Measurements from ENCODE around the gene NGF.

Gene NGF

DNA sequence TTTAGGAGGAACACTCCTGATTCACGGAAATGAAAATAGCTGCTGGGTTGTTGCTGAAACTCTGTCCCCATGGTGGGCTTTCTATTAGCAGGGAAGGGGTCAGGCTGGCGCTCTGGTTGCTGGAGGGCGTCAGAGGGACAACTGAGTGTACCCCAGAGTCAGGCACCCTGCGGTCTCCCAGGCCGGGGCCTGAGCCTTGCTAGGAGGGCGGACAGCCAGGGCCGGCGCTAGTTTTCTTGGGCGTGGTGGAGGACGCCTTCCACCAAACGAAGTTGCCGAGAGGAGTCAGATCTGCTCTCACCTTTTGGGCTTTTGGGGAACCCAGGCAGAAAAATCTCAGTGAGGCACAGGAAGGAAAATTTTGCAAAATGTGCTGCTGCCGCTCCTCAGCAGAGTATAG, 54.8 kb downstream of the NGF start:
- DNase-seq (ENCODE audit: low read depth in 2 of 2) = no peak

GRCh38 chr1:115282807-115283208, 55.2 kb downstream of the NGF start:
- no peak for DNase-seq (ENCODE audit: low read depth in 2 of 2)

GRCh38 chr1:115281143-115281542, 56.9 kb downstream of the NGF start:
- no peak for DNase-seq (ENCODE audit: low read depth in 2 of 2)

GRCh38 chr1:115280064-115280463, 58.0 kb downstream of the NGF start:
- no peak for DNase-seq (ENCODE audit: low read depth in 2 of 2)

DNA sequence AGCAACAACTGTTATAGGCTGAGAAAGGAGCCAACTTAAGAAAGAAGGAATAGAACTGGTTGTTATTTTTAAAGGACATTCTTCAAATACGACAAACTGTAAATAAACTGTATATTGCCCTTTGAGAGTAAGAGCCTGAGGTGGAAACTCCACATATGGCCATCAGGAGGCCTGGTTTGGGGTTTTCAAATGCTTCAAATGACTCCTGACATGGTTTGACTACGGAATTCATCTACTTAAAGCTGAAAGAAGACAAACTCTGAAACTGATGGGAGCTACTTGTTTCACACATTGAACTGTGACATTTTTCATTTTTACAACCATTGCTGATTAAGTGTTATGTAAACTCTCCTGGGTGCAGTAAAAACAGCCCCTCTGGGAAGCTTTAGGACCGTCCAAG, 59.8 kb downstream of the NGF start:
- DNase-seq (ENCODE audit: low read depth in 2 of 2) = no peak

- no peak for DNase-seq (ENCODE audit: low read depth in 2 of 2)
Measured at GRCh38 chr1:115277276-115277675, 60.8 kb downstream of the NGF start.

GRCh38 chr1:115275216-115275615, 62.8 kb downstream of the NGF start:
- DNase-seq (ENCODE audit: low read depth in 2 of 2) = no peak

GRCh38 chr1:115274467-115274866, 63.6 kb downstream of the NGF start:
- no peak for DNase-seq (ENCODE audit: low read depth in 2 of 2)

DNA sequence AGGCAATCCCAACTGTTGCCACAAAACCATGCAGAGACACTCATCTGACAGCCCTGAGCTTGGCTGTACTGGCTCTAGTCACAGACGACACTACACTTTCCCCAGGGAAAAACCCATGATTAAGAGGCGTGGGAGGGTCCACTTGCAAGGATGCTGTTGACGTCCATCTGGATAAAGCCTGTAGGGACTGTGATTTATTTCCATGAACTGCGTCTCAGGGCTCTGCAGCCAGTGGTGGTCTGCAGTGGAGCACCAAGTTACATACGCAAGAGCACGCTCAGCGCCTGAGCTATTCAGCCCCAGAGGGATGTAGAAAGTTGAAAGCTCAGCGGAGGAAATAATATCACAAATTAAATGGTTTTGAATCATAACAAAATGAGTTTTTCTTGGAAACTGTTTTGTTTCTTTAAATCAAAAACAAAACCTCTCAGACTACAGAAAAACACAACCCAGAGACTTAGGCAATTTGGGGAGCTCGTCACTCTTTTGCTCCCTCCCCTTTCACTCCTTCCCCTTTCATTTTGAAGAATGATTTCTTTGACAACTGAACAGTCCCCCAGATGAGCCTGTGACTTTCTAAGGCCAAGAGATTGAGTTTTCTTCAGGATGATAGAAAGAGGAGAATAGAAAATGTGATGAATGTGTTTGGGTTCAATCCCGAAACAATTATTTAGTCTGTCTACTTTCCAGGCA, 71.2 kb downstream of the NGF start:
- DNase-seq (ENCODE audit: low read depth in 2 of 2) = no peak

- DNase-seq (ENCODE audit: low read depth in 2 of 2) = no peak
Measured at GRCh38 chr1:115265099-115265498, 73.0 kb downstream of the NGF start.

GRCh38 chr1:115262886-115263285, 75.2 kb downstream of the NGF start:
- DNase-seq (ENCODE audit: low read depth in 2 of 2) = no peak

DNA sequence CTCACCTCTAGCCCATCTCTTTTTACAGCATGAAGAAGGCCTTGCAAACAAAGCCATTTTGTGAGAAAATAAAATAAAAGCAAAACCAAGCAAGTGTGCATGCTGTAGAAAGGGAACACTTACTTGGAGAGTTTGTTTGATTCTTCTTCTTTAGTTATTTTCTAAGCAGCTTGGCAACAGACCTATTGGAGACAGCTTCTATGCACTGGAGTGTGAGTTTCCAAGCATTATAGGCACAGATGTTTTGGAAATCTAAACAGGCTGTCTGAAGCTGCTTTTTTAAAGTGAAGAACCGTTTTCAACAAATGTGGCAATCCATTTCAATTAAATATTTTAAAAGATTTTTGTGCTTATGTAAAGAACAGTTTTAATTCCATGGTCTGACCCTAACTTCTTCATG, 76.6 kb downstream of the NGF start:
- no peak for DNase-seq (ENCODE audit: low read depth in 2 of 2)

- no peak for DNase-seq (ENCODE audit: low read depth in 2 of 2)
Measured at GRCh38 chr1:115258302-115258866, 79.7 kb downstream of the NGF start.

DNA sequence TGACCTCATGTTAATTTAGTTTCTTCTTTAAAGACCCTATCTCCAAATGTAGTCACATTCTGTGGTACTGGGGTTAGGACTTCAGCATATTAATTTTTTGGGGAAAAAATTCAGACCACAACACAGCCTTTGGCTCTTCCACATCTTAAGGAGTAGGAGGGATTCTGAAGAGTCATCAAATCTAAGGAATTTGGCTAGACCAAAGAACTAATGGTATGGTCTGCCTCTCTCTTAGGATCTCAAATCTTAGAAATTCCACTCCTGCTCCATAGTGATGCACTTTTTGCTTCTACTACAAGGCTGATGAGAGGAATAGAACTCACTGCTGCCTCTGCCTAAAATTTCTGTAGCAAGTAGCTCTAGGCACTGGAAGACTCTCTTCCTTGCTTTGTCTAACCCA, 80.5 kb downstream of the NGF start:
- DNase-seq (ENCODE audit: low read depth in 2 of 2) = no peak

GRCh38 chr1:115255154-115255553, 82.9 kb downstream of the NGF start:
- DNase-seq (ENCODE audit: low read depth in 2 of 2) = no peak

DNA sequence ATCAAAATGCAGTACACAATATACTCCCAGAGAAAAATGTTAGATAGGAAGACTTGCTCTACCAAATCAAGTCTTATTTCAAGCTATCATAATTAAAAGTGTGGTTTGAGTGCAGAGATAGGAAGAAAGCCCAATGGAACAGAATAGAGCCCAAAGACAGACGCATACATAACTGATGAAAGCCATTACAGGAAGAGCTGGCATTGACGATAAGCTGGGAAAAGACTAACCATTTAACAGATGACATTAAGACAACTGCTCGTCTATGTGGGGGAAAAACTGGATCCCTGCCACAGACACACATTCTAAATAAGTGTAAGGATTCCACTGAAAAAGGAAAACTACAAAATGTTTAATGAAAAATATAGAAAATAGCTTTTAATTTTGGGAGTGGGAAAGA, 85.5 kb downstream of the NGF start:
- no peak for DNase-seq (ENCODE audit: low read depth in 2 of 2)

DNA sequence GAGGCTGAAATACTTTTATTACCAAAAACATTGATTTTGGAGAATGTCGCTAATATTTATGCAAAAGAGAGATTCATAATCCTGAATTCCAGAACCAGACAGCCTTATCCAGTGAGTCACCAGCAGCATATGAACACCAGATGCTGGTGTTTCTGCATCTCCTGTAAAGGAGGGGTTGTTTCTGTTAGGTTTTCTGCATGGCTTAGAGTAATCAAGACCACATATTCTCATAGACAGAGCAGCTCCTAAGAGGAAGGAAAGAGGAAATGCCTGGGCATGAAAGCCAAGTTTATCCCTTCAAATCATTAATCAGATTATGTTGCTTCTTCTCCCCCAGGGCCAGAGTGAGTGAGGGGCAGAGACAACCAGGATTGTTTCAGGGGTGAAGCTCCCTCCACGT, 86.2 kb downstream of the NGF start:
- no peak for DNase-seq (ENCODE audit: low read depth in 2 of 2)

GRCh38 chr1:115251340-115251748, 86.7 kb downstream of the NGF start:
- DNase-seq (ENCODE audit: low read depth in 2 of 2) = no peak

GRCh38 chr1:115246526-115246925, 91.5 kb downstream of the NGF start:
- DNase-seq (ENCODE audit: low read depth in 2 of 2) = no peak

GRCh38 chr1:115245227-115245626, 92.8 kb downstream of the NGF start:
- DNase-seq (ENCODE audit: low read depth in 2 of 2) = no peak

DNA sequence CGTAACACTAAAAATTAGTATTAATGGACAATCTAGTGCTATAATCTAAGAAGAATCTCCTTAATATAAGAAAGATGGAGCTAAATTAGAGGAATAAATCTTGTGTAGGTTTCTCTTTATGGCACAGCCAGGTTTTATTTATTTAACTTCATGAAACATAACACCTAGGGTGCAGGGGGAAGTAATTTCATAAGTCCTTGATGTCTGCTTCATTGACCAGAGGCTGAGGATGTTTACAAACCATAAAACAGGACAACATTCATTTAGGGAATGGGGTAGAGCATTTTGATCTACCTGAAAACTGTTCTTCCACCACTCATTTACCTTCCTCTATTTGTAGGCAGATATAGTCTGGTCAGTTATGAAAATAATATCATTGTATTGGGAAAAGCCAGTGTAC, 95.5 kb downstream of the NGF start:
- DNase-seq (ENCODE audit: low read depth in 2 of 2) = no peak

- no peak for DNase-seq (ENCODE audit: low read depth in 2 of 2)
Measured at GRCh38 chr1:115241309-115241708, 96.7 kb downstream of the NGF start.

DNA sequence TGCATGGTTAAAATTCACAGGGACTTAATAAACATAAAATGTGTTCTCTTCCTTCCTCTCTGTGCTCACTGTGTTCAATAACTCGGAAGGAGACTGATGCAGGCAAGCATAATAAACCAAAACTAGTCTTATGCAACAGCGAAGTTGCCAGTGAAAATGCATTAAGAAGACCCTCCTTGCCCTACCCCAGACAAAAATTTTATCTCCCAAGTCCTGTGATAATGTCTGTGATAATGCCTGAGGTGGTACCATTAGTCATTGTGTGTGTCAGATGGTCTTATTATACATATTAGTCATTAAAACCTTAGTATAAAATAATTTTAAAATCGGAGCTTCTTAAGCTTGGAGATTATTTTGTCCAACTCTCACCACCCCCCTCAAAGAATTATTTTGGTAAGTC, 97.8 kb downstream of the NGF start:
- no peak for DNase-seq (ENCODE audit: low read depth in 2 of 2)

DNA sequence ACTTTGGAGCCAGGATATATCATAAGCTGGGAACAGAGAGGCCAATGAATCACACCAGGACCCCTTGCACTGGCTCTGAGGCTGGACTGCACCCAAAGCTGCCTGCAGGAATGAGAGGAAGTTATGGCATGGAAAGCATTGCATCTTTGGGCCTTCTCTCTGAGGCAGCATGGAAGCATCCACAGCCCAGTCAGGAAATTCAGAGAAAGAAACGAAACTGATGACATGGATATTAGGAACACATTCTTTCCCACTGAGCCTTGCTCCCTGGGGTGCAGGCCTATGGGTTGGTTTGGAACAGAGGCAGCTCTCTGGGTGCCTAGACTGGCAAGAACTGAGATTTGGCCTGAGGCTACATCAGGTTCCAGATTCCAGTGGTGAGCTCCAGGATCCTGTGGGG, 98.6 kb downstream of the NGF start:
- DNase-seq (ENCODE audit: low read depth in 2 of 2) = no peak
